Erythroblast (primary cell): ENCODE measurements around the gene TRAF2.

Experiments used
- GATA1 ChIP-seq: IDR thresholded peaks from 2 replicates; pipeline ENCODE4 v1.6.1; 2011; ENCODE audit warnings: low read depth, mild to moderate bottlenecking, control low read depth, low read length, moderate library complexity
- POLR2A ChIP-seq: IDR thresholded peaks from 2 replicates; pipeline ENCODE4 v1.6.1; 2011; ENCODE audit warnings: mild to moderate bottlenecking, low read length

DNA sequence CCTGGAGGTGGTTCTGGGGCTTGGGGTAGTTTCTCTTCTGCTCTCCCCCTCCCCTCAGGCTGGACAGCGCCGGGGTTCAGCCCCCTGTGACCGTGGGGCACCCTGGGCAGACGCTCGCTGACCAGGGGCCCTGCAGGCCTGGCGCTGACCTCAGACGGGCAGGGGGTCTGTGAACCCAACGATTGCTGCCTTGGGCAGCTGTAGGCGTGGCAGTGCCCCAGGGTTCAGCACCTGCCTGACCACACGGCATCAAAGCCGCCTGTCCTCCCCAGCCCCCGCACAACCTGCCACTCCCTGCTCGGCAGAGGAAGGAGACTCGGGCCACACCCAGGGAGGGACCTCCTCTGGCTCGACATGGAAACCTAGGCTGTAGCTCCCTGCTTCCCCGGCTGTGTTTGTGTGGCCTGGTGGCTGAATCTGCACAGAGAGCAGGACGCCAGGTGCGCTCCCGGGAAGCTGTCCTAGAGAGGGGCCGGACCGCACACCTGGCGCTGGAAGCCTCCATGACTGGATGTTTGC, 77.9 kb downstream of the TRAF2 start:
- no peak for TF ChIP-seq POLR2A
- TF ChIP-seq GATA1: no peak
